Stimulated activated CD4-positive, alpha-beta T cell treated with anti-CD3 and anti-CD28 coated beads, Interleukin-12 subunit alpha, Interleukin-12 subunit beta, amount 100 ng/mL, for 4 hours (primary cell): ENCODE data around the gene FRMD7.

ENCODE experiments used
- DNase-seq: peaks from one replicate; pipeline ENCODE4 v3.0.0-alpha.2; 2020

FRMD7 gene

GRCh38 chrX:132030264-132030663 lies 97.6 kb downstream of the FRMD7 start:
- no peak for DNase-seq
